ENCODE results near the gene BMAL1. TPM values are rescaled to one million over a fixed set of nuclear protein-coding genes. Genes with fewer than 3 reads are reported as not detected.

The BMAL1 gene
- total RNA-seq, 1 donor from 2014 or later = 7.7 TPM

- no peak overlapping the region for H3K4me3 Mint-ChIP-seq (ENCODE audit: unreplicated experiment)
- H3K27ac Mint-ChIP-seq (ENCODE audit: unreplicated experiment) = no peak overlapping the region
Observed at GRCh38 chr11:13343931-13344717, 66.5 kb downstream of the BMAL1 start.

GRCh38 chr11:13344818-13345217, 67.2 kb downstream of the BMAL1 start:
- Mint-ChIP-seq H3K27me3 (ENCODE audit: unreplicated experiment) (no peaks in the 10 kb centered on the region), H3K36me3 (ENCODE audit: low read depth, unreplicated experiment) (no peaks in the 10 kb centered on the region), H3K4me1 (ENCODE audit: unreplicated experiment) (peaks cover 47% of the 10 kb centered on the region), H3K4me3 (ENCODE audit: unreplicated experiment) (no peak overlapping the region), H3K27ac (ENCODE audit: unreplicated experiment) (no peak overlapping the region), H3K9me3 (ENCODE audit: unreplicated experiment) (no peaks in the 10 kb centered on the region)
- TF ChIP-seq CTCF (IDR thresholded peaks at IDR 0.05; ENCODE audit: unreplicated experiment) = no peak
- no peak for DNase-seq (ENCODE audit: low spot score)

More at GRCh38 chr11:13343931-13344717, 66.5 kb downstream of the BMAL1 start:
- Mint-ChIP-seq H3K36me3 (ENCODE audit: low read depth, unreplicated experiment) (peaks cover 6% of the 10 kb centered on the region), H3K27me3 (ENCODE audit: unreplicated experiment) (peaks cover 2% of the 10 kb centered on the region), H3K4me1 (ENCODE audit: unreplicated experiment) (peaks cover 48% of the 10 kb centered on the region), H3K9me3 (ENCODE audit: unreplicated experiment) (no peaks in the 10 kb centered on the region)
- peak; percentile 90 for TF ChIP-seq CTCF (IDR thresholded peaks at IDR 0.05; ENCODE audit: unreplicated experiment)
- DNase-seq (ENCODE audit: low spot score) = peak; percentile 75

- no peaks in the 10 kb centered on the region for H3K9me3 Mint-ChIP-seq (ENCODE audit: unreplicated experiment)
- H3K27ac Mint-ChIP-seq (ENCODE audit: unreplicated experiment) = no peak overlapping the region
- H3K4me1 Mint-ChIP-seq (ENCODE audit: unreplicated experiment) = peaks cover 38% of the 10 kb centered on the region
- TF ChIP-seq CTCF (IDR thresholded peaks at IDR 0.05; ENCODE audit: unreplicated experiment) = no peak
- H3K4me3 Mint-ChIP-seq (ENCODE audit: unreplicated experiment) = no peak overlapping the region
- H3K36me3 Mint-ChIP-seq (ENCODE audit: low read depth, unreplicated experiment) = peaks cover 4% of the 10 kb centered on the region
- H3K27me3 Mint-ChIP-seq (ENCODE audit: unreplicated experiment) = peaks cover 2% of the 10 kb centered on the region
- no peak for DNase-seq (ENCODE audit: low spot score)
Observed at GRCh38 chr11:13346470-13346869, 68.9 kb downstream of the BMAL1 start.

- Mint-ChIP-seq H3K36me3 (ENCODE audit: low read depth, unreplicated experiment) (peaks cover 7% of the 10 kb centered on the region), H3K4me1 (ENCODE audit: unreplicated experiment) (peaks cover 44% of the 10 kb centered on the region), H3K9me3 (ENCODE audit: unreplicated experiment) (no peaks in the 10 kb centered on the region), H3K27me3 (ENCODE audit: unreplicated experiment) (peaks cover 2% of the 10 kb centered on the region), H3K4me3 (ENCODE audit: unreplicated experiment) (no peak overlapping the region), H3K27ac (ENCODE audit: unreplicated experiment) (no peak overlapping the region)
- TF ChIP-seq CTCF (IDR thresholded peaks at IDR 0.05; ENCODE audit: unreplicated experiment) = no peak
- DNase-seq (ENCODE audit: low spot score) = no peak
Observed at GRCh38 chr11:13347901-13348300, 70.3 kb downstream of the BMAL1 start.

- Mint-ChIP-seq H3K4me3 (ENCODE audit: unreplicated experiment) (no peak overlapping the region), H3K27me3 (ENCODE audit: unreplicated experiment) (peaks cover 2% of the 10 kb centered on the region), H3K27ac (ENCODE audit: unreplicated experiment) (no peak overlapping the region), H3K36me3 (ENCODE audit: low read depth, unreplicated experiment) (peaks cover 7% of the 10 kb centered on the region), H3K9me3 (ENCODE audit: unreplicated experiment) (no peaks in the 10 kb centered on the region), H3K4me1 (ENCODE audit: unreplicated experiment) (peaks cover 47% of the 10 kb centered on the region)
- no peak for DNase-seq (ENCODE audit: low spot score)
- no peak for TF ChIP-seq CTCF (IDR thresholded peaks at IDR 0.05; ENCODE audit: unreplicated experiment)
Observed at GRCh38 chr11:13348305-13348704, 70.7 kb downstream of the BMAL1 start.
